Middle frontal gyrus (tissue), 1 donor: Measurements from ENCODE around the gene ZFP36L2.
"Not testable (repeated sequence)": the region's sequence is repeated elsewhere in the genome, so short reads cannot be mapped to it uniquely, and the experiment has no call there.

Experiments
- DNase-seq: peaks from one replicate; pipeline ENCODE4 v3.0.0-alpha.2; 2015; ENCODE audit warnings: low spot score; ENCODE audit errors: extremely low spot score

ZFP36L2 gene

GRCh38 chr2:43210125-43210466, 16.3 kb downstream of the ZFP36L2 start:
- DNase-seq, result no peak

- no peak for DNase-seq
Measured at GRCh38 chr2:43209204-43209717, 17.1 kb downstream of the ZFP36L2 start.

GRCh38 chr2:43207553-43208300, 18.7 kb downstream of the ZFP36L2 start:
- DNase-seq, result no peak

GRCh38 chr2:43206602-43207001, 19.8 kb downstream of the ZFP36L2 start:
- no peak for DNase-seq

- DNase-seq, result no peak
Measured at GRCh38 chr2:43203373-43203772, 23.0 kb downstream of the ZFP36L2 start.

GRCh38 chr2:43202289-43202688, 24.1 kb downstream of the ZFP36L2 start:
- DNase-seq, result no peak

- no peak for DNase-seq
Measured at GRCh38 chr2:43201497-43201896, 24.9 kb downstream of the ZFP36L2 start.

GRCh38 chr2:43201016-43201415, 25.4 kb downstream of the ZFP36L2 start:
- DNase-seq, result no peak

GRCh38 chr2:43199492-43200488, 26.6 kb downstream of the ZFP36L2 start:
- no peak for DNase-seq

GRCh38 chr2:43198263-43198662, 28.1 kb downstream of the ZFP36L2 start:
- DNase-seq, result no peak

- no peak for DNase-seq
Measured at GRCh38 chr2:43197588-43197896, 28.9 kb downstream of the ZFP36L2 start.

GRCh38 chr2:43196768-43197587, 29.4 kb downstream of the ZFP36L2 start:
- DNase-seq, result no peak

GRCh38 chr2:43194121-43194869, 32.1 kb downstream of the ZFP36L2 start:
- no peak for DNase-seq

- no peak for DNase-seq
Measured at GRCh38 chr2:43193652-43194120, 32.7 kb downstream of the ZFP36L2 start.

GRCh38 chr2:43192744-43193651, 33.4 kb downstream of the ZFP36L2 start:
- DNase-seq, result no peak

GRCh38 chr2:43191947-43192516, 34.4 kb downstream of the ZFP36L2 start:
- DNase-seq, result no peak

- DNase-seq, result no peak
Measured at GRCh38 chr2:43190311-43191052, 35.9 kb downstream of the ZFP36L2 start.

GRCh38 chr2:43189861-43190260, 36.5 kb downstream of the ZFP36L2 start:
- DNase-seq, result not testable (repeated sequence)
